Pancreas (tissue), 10 donors: ENCODE data around the gene SORCS2. TPM values are rescaled to one million over a fixed set of nuclear protein-coding genes. Genes with fewer than 3 reads are reported as not detected.

ENCODE experiments used
- ATAC-seq, 4 donors: fragments of 200-7000 bp; cut with Tn5 transposase; one replicate each; pipeline versions ENCODE4 v1.8.0 to v1.9.1; 2020; ENCODE audit warnings: mild to moderate bottlenecking in 4 of 4, moderate library complexity in 4 of 4
- DNase-seq, 6 donors: peaks; one replicate each; pipeline ENCODE4 v3.0.0-alpha.2; 2020
- FAIRE-seq: peaks from 2 replicates; lab custom pipeline; 2012; peaks lifted over from hg19 to GRCh38; lab: Jason Lieb, UNC
- H3K27ac ChIP-seq, 4 donors: fragments of 200-600 bp; sonication (generic); 1 replicate in 3 of 4; 2 replicates in 1 of 4; pipeline versions ENCODE4 v1.5.0 to v1.8.0; 2020
- H3K27me3 ChIP-seq, 4 donors: fragments of 200-600 bp; one replicate each; pipeline ENCODE4 v1.8.0; 2021
- H3K36me3 ChIP-seq, 3 donors: fragments of 200-600 bp; sonication (generic) in 1 of 3; one replicate each; pipeline versions ENCODE4 v1.5.0 to v1.8.0; 2020 to 2021
- H3K4me1 ChIP-seq, 3 donors: fragments of 200-600 bp; one replicate each; pipeline ENCODE4 v1.8.0; 2021
- H3K4me3 ChIP-seq, 4 donors: fragments of 200-600 bp; sonication (generic) in 2 of 4; one replicate each; pipeline versions ENCODE4 v1.5.0 to v1.8.0; 2020 to 2021
- H3K9me3 ChIP-seq, 4 donors: fragments of 200-600 bp; one replicate each; pipeline ENCODE4 v1.8.0; 2021
- CTCF ChIP-seq, 4 donors: fragments of 200-600 bp; sonication (generic) in 3 of 4; IDR thresholded peaks; one replicate each; pipeline versions ENCODE4 v1.5.0 to v1.8.0; 2021; ENCODE audit warnings: antibody characterized with exemption in 4 of 4
- WGBS, 2 donors: extraction: QIAGEN DNeasy Blood & Tissue Kit; methylation state at CpG; one replicate each; pipeline ENCODE4 v1.1.7; 2013; 5-methylcytosine and 5-hydroxymethylcytosine counted together
- intact Hi-C, 3 donors: fragments of 100-400 bp; cut with DNase I; formaldehyde crosslinking; loops; one replicate each; pipeline versions ENCODE4 v1.11.1 to v1.14.2; 2022
- polyA plus RNA-seq, 2 donors: library from polyadenylated mRNA; stranded (reverse); fragments of 200-250 nt; gene quantifications; one replicate each; pipeline ENCODE4 v1.2.3, GENCODE V29; 2013
- total RNA-seq, 6 donors: library from RNA; stranded (reverse); fragmentation: NEBNext Ultra II Directional in 4 of 6; extraction: Animal tissue kit (Norgen Biotek cat#: 25700) in 4 of 6; gene quantifications; one replicate each; pipeline versions ENCODE4 v1.2.1 to v1.2.4, GENCODE V29; 2021 to 2023
- donor health status: healthy with polysubstance abuse.
- donor health status: DM: no; HTN: no; CAD: no; lungs with moderate emphysema.
- donor health status: DM: no; HTN: no; CAD: no.
- donor health status: control.
- donor health status: control.
- donor health status: Bipolar disorder and iron deficiency.
- donor health status: DM: yes; HTN: yes; CAD: no.
- donor health status: DM: no; HTN: no; CAD: no.
- donor health status: DM: no; HTN: no; CAD: no.
- donor health status: DM: yes; HTN: yes; CAD: no.

The SORCS2 gene
- total and polyA plus RNA-seq, 8 donors: 0.14 to 1.7 (median 0.42) TPM

GRCh38 chr4:7156761-7157488, 35.4 kb upstream of the SORCS2 start:
- no peaks in the 10 kb centered on the region for H3K27me3 ChIP-seq
- no peaks in the 10 kb centered on the region for H3K36me3 ChIP-seq
- intact Hi-C loops: no loop called here
- peak in 3 of 6 donors; percentile 9 to 54 (median 46) for DNase-seq
- TF ChIP-seq CTCF (IDR thresholded peaks at IDR 0.05): peak in 3 of 4 donors; percentile 4 to 29 (median 24)
- no peak overlapping the region for H3K4me3 ChIP-seq
- no peak for ATAC-seq
- no peaks in the 10 kb centered on the region for H3K9me3 ChIP-seq
- FAIRE-seq: no peak
- H3K4me1 ChIP-seq: peaks cover 15 to 24% (median 23%) of the 10 kb centered on the region in 3 donors
- no peak overlapping the region for H3K27ac ChIP-seq
- WGBS, 2 donors: 79 to 80% methylated on average over 12 of the region's 12 CpGs

- intact Hi-C loops: no loop called here
- DNase-seq (peak in 3 of 6 donors; percentile 3 to 47 (median 35)), FAIRE-seq (no peak), ATAC-seq (no peak)
- H3K36me3 ChIP-seq: no peaks in the 10 kb centered on the region
- TF ChIP-seq CTCF (IDR thresholded peaks at IDR 0.05): no peak
- 81 to 88% methylated on average over 8 of the region's 8 CpGs for WGBS, 2 donors
- no peak overlapping the region for H3K4me3 ChIP-seq
- peaks cover 20 to 30% (median 28%) of the 10 kb centered on the region in 3 donors for H3K4me1 ChIP-seq
- H3K27me3 ChIP-seq: no peaks in the 10 kb centered on the region
- H3K27ac ChIP-seq: no peak overlapping the region
- no peaks in the 10 kb centered on the region for H3K9me3 ChIP-seq
These were observed 34.7 kb upstream of the SORCS2 start for GRCh38 chr4:7157666-7158065.

- Histone ChIP-seq H3K27me3 (no peaks in the 10 kb centered on the region), H3K27ac (no peak overlapping the region), H3K4me1 (peaks cover 20 to 30% (median 28%) of the 10 kb centered on the region in 3 donors), H3K9me3 (no peaks in the 10 kb centered on the region), H3K4me3 (no peak overlapping the region), H3K36me3 (no peaks in the 10 kb centered on the region)
- FAIRE-seq: no peak
- ATAC-seq: no peak
- DNase-seq: peak in 3 of 6 donors; percentile 3 to 31 (median 7)
- intact Hi-C loops: no loop called here
- WGBS, 2 donors: 93 to 96% methylated on average over 18 of the region's 18 CpGs
- TF ChIP-seq CTCF (IDR thresholded peaks at IDR 0.05): no peak
These were observed 34.1 kb upstream of the SORCS2 start for GRCh38 chr4:7158081-7158750.

- intact Hi-C loops: no loop called here
- H3K36me3 ChIP-seq: no peaks in the 10 kb centered on the region
- H3K27me3 ChIP-seq: no peaks in the 10 kb centered on the region
- peak in 3 of 6 donors; percentile 12 to 25 (median 21) for DNase-seq
- peaks cover 20 to 30% (median 28%) of the 10 kb centered on the region in 3 donors for H3K4me1 ChIP-seq
- 92 to 93% methylated on average over 9 to 10 of the region's 10 CpGs for WGBS, 2 donors
- no peak for FAIRE-seq
- no peak for ATAC-seq
- no peaks in the 10 kb centered on the region for H3K9me3 ChIP-seq
- H3K27ac ChIP-seq: no peak overlapping the region
- no peak for TF ChIP-seq CTCF (IDR thresholded peaks at IDR 0.05)
- H3K4me3 ChIP-seq: no peak overlapping the region
These were observed 33.3 kb upstream of the SORCS2 start for GRCh38 chr4:7158991-7159390.
